HepG2 (cell line): ENCODE measurements around the gene RFX2.

Experiments used
- EP300 ChIP-seq, 3 experiments: sonication (generic) in 1 of 3; formaldehyde crosslinking in 1 of 3; IDR thresholded peaks; 2 replicates each; pipeline versions ENCODE4 v1.5.1 to v1.6.1; 2011 to 2020; ENCODE audit warnings: low read depth in 2 of 3, low read length in 2 of 3, borderline replicate concordance in 1 of 3, improper control_type of control experiment in 1 of 3, mild to moderate bottlenecking in 1 of 3, missing genetic modification reagents in 1 of 3, moderate library complexity in 1 of 3
- JUND ChIP-seq: sonication (generic); formaldehyde crosslinking; IDR thresholded peaks from 2 replicates; pipeline ENCODE4 v1.8.0; 2022; ENCODE audit warnings: mild to moderate bottlenecking, missing genetic modification reagents
- MBNL3 ChIP-seq: fragments of 250-450 bp; sonication (Bioruptor Pico); conservative IDR thresholded peaks from 2 replicates; pipeline ENCODE4 v1.8.0; 2022; ENCODE audit warnings: mild to moderate bottlenecking, inconsistent platforms
- ZFX ChIP-seq: sonication (generic); formaldehyde crosslinking; IDR thresholded peaks from 2 replicates; pipeline ENCODE4 v1.4.0; 2020; ENCODE audit warnings: mild to moderate bottlenecking, low read depth, missing genetic modification reagents, moderate library complexity

DNA sequence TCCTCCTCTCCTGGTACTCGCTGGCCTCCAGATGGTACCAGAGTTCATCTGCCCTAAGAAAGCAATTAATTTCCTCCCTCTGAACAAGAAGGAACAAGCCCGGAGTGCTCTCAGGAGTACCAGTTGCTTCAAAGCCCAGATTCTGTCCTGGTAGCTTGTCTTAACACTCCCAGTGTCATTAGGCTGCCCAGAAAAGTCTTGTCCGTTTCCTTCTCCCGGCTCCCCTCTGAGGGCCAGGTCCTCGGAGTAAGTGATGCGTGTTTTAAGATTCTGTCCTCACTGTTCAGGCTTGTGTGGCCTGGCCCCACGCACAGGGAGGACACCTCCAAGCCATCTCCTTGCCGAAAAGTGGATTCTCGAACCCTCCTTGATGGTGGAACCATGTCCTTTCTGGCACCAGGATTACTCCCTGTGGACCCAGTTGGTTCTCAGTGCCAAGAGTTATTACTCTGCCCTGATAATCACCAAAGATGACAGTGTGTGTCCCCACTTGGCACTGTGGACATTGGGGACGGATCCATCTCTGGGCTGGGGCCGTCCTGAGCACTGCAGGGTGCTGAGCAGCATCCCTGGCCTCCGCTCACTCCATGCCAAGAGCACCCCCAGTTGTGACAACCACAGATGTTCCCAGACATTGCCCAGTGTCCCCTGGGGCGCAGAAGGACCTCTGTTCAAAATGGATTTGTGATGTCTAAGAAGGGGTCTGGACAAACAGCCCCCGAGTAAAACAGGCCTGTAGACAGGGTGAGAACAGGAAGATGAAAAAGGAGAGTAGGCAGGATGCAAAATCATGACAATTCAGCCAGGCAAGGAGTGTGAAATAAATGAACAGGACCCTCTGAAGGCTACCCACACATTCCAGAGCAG, 52.4 kb downstream of the RFX2 start:
- no peak for TF ChIP-seq ZFX (CRISPR knock-in tag)
- no peak for TF ChIP-seq EP300 (IDR thresholded peaks at IDR 0.05; ENCODE audit: low read depth in 2 of 2, low read length in 2 of 2)
- TF ChIP-seq EP300 (CRISPR knock-in tag; IDR thresholded peaks at IDR 0.05; ENCODE audit: borderline replicate concordance) = no peak
- no peak for TF ChIP-seq JUND (CRISPR knock-in tag)
- TF ChIP-seq MBNL3 (CRISPR knock-in tag) = no peak
